ENCODE results near the gene F2RL3. TPM values are rescaled to one million over a fixed set of nuclear protein-coding genes. Genes with fewer than 3 reads are reported as not detected.

F2RL3 gene
- not detected in 2 replicates for total RNA-seq (ENCODE audit: low replicate concordance)

GRCh38 chr19:16888629-16889365, at the start of gene F2RL3:
Gene F2RL3, plus strand, starts transcription at chr19:16888999. Its CDS starts 191 bp downstream, at chr19:16889190.
- no peak within 1 kb of the TSS for H3K4me3 ChIP-seq (ENCODE audit: low read depth, low read length)
- DNase-seq (ENCODE audit: low read depth), result no peak
- no peak for TF ChIP-seq CTCF (IDR thresholded peaks at IDR 0.05; ENCODE audit: insufficient read depth, low read length)

DNA sequence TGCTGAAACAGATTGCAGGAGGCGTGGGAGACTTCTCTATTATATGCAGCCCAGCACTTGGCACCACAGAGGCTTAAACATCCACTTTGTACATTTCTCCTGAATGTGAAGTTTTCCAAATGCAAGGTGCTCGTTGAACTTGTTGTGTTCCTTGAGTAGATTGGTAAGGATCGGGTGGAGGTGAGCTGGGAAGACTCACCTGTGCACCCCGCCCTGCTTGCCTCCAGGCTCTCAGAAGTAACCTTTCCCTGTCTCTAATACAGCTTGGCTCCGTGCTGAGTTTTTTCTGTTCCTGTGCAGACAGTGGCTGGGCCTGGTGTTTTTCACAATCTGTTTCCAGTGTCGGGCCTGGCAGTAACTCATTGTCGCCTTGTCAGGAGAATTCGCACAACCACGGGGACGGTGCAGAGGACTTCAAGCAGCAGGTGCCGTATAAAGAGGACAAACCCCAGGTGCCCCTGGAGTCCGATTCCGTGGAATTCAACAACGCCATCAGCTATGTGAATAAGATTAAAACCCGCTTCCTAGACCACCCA, 47.3 kb upstream of the F2RL3 start:
- no peak for DNase-seq (ENCODE audit: low read depth)
- TF ChIP-seq CTCF (IDR thresholded peaks at IDR 0.05; ENCODE audit: insufficient read depth, low read length), result no peak
- no peak overlapping the region for H3K4me3 ChIP-seq (ENCODE audit: low read depth, low read length)

DNA sequence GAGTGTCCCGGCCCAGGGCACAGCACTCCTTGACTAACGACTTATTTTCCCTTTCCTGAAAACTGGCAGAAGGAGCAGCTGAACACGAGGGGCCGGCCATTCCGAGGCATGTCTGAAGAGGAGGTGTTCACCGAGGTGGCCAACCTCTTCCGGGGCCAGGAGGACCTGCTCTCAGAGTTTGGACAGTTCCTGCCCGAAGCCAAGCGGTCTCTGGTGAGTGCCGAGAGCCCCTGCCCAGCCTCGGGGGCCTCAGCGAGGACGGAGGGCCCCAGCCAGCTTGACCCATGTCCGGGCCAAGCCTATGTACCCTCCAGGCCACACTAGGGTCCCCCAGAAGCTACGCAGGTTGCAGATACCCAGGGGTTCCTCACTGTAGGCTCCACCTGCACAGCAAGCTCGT, 41.9 kb upstream of the F2RL3 start:
- no peak for TF ChIP-seq CTCF (IDR thresholded peaks at IDR 0.05; ENCODE audit: insufficient read depth, low read length)
- no peak overlapping the region for H3K4me3 ChIP-seq (ENCODE audit: low read depth, low read length)
- DNase-seq (ENCODE audit: low read depth), result no peak

- DNase-seq (ENCODE audit: low read depth), result no peak
- TF ChIP-seq CTCF (IDR thresholded peaks at IDR 0.05; ENCODE audit: insufficient read depth, low read length), result no peak
- no peak overlapping the region for H3K4me3 ChIP-seq (ENCODE audit: low read depth, low read length)
Measured at GRCh38 chr19:16847430-16847829, 41.4 kb upstream of the F2RL3 start.

- peak; percentile 21 for DNase-seq (ENCODE audit: low read depth)
- no peak for TF ChIP-seq CTCF (IDR thresholded peaks at IDR 0.05; ENCODE audit: insufficient read depth, low read length)
- H3K4me3 ChIP-seq (ENCODE audit: low read depth, low read length), result no peak overlapping the region
Measured at GRCh38 chr19:16849168-16849567, 39.6 kb upstream of the F2RL3 start.

GRCh38 chr19:16850133-16850532, 38.7 kb upstream of the F2RL3 start:
- no peak for TF ChIP-seq CTCF (IDR thresholded peaks at IDR 0.05; ENCODE audit: insufficient read depth, low read length)
- DNase-seq (ENCODE audit: low read depth), result peak; percentile 4

More at GRCh38 chr19:16850133-16850532, 38.7 kb upstream of the F2RL3 start:
- H3K4me3 ChIP-seq (ENCODE audit: low read depth, low read length), result no peak overlapping the region
